GM12878 (cell line): ENCODE measurements around the gene ZNF511. TPM values are rescaled to one million over a fixed set of nuclear protein-coding genes. Genes with fewer than 3 reads are reported as not detected.

Source experiments
- ATAC-seq: fragments of 200-7000 bp; cut with Tn5 transposase; 3 replicates; pipeline ENCODE4 v1.9.1; 2020; ENCODE audit warnings: mild to moderate bottlenecking, moderate library complexity
- BruUV-seq: library from RNA; stranded (reverse); fragments of 400-500 nt; replicated peaks from 2 replicates; lab custom pipeline; 2021; lab: Mats Ljungman, UMichigan
- CTCF ChIA-PET: fragments of 300-600 bp; sonication (Branson Sonifier 250); formaldehyde crosslinking; extraction: SDS; loops from one replicate; lab custom pipeline; 2021; ENCODE audit warnings: inconsistent platforms; lab: Yijun Ruan, JAX
- POLR2A ChIA-PET: fragments of 350-600 bp; formaldehyde crosslinking; extraction: SDS; loops from one replicate; lab custom pipeline; 2021; ENCODE audit warnings: inconsistent platforms; lab: Charles Lee
- RAD21 ChIA-PET: fragments of 300-600 bp; sonication (Branson Sonifier 250); formaldehyde crosslinking; loops from one replicate; lab custom pipeline; 2023; ENCODE audit warnings: antibody characterized with exemption; ENCODE audit not compliant: unreplicated experiment; lab: Charles Lee
- SMC1A ChIA-PET: fragments of 300-600 bp; sonication (Branson Sonifier 250); formaldehyde crosslinking; loops from one replicate; lab custom pipeline; 2023; ENCODE audit not compliant: unreplicated experiment, uncharacterized antibody; lab: Charles Lee
- DNase-seq: peaks from one replicate; pipeline ENCODE4 v3.0.0-alpha.2; 2011; ENCODE audit warnings: low read depth, low spot score
- FAIRE-seq: peaks from 3 replicates; lab custom pipeline; 2011; peaks lifted over from hg19 to GRCh38; lab: Jason Lieb, UNC
- H2AFZ ChIP-seq: 2 replicates; pipeline ENCODE4 v1.6.0; 2011; ENCODE audit warnings: low read depth, low read length, control low read depth; ENCODE audit not compliant: control insufficient read depth
- H3K27ac ChIP-seq: 2 replicates; pipeline ENCODE4 v1.5.1; 2011; ENCODE audit warnings: control low read depth; ENCODE audit not compliant: control insufficient read depth, insufficient read depth
- H3K27me3 ChIP-seq, 2 experiments: replicated peaks in 1 of 2; 2 replicates each; pipeline versions ENCODE4 v1.6.0 to v1.6.1; 2011; ENCODE audit warnings: low read length in 1 of 2; ENCODE audit not compliant: control insufficient read depth in 2 of 2, insufficient read depth in 2 of 2
- H3K36me3 ChIP-seq, 2 experiments: 2 replicates each; pipeline ENCODE4 v1.5.1; 2011; ENCODE audit warnings: low read length in 1 of 2; ENCODE audit not compliant: control insufficient read depth in 2 of 2, insufficient read depth in 2 of 2
- H3K4me1 ChIP-seq: 2 replicates; pipeline ENCODE4 v1.6.1; 2011; ENCODE audit warnings: mild to moderate bottlenecking, low read length, moderate library complexity, mixed read lengths; ENCODE audit not compliant: control insufficient read depth, insufficient read depth
- H3K4me2 ChIP-seq: 2 replicates; pipeline ENCODE4 v1.6.0; 2011; ENCODE audit warnings: control low read depth; ENCODE audit not compliant: control insufficient read depth, insufficient read depth
- H3K4me3 ChIP-seq: fragments of 200-600 bp; sonication (generic); 2 replicates; pipeline ENCODE4 v1.5.1; 2016
- H3K79me2 ChIP-seq: 2 replicates; pipeline ENCODE4 v1.6.0; 2011; ENCODE audit warnings: low read length; ENCODE audit not compliant: control insufficient read depth, insufficient read depth
- H3K9ac ChIP-seq: 2 replicates; pipeline ENCODE4 v1.8.0; 2011; ENCODE audit warnings: low read length, control low read depth, mixed read lengths; ENCODE audit not compliant: control insufficient read depth, insufficient read depth
- H3K9me3 ChIP-seq: replicated peaks from 3 replicates; pipeline ENCODE4 v1.5.1; 2011; ENCODE audit warnings: mild to moderate bottlenecking, low read length; ENCODE audit not compliant: control insufficient read depth, insufficient read depth
- H4K20me1 ChIP-seq: 2 replicates; pipeline ENCODE4 v1.6.0; 2011; ENCODE audit not compliant: control insufficient read depth, insufficient read depth
- BCL11A ChIP-seq: IDR thresholded peaks from 2 replicates; pipeline ENCODE4 v1.6.1; 2011; ENCODE audit warnings: low read depth, low read length
- CTCF ChIP-seq, 3 experiments: IDR thresholded peaks in 2 of 3; conservative IDR thresholded peaks in 1 of 3; 2 replicates each; pipeline ENCODE4 v1.5.1; 2011; ENCODE audit warnings: low read depth in 3 of 3, low read length in 3 of 3, mild to moderate bottlenecking in 3 of 3, control low read depth in 2 of 3, moderate library complexity in 2 of 3, inconsistent platforms in 1 of 3, mixed read lengths in 1 of 3; ENCODE audit not compliant: control insufficient read depth in 2 of 3, insufficient read depth in 1 of 3; ENCODE audit errors: extremely low read depth in 1 of 3
- E2F8 ChIP-seq: fragments of 450-650 bp; IDR thresholded peaks from 2 replicates; pipeline ENCODE4 v1.6.1; 2018; ENCODE audit warnings: mild to moderate bottlenecking, low read depth, moderate library complexity; ENCODE audit not compliant: partially characterized antibody
- IKZF1 ChIP-seq: fragments of 450-650 bp; conservative IDR thresholded peaks from 2 replicates; pipeline ENCODE4 v1.6.1; 2017; ENCODE audit warnings: antibody characterized with exemption, mild to moderate bottlenecking
- IKZF2 ChIP-seq, 2 experiments: fragments of 450-650 bp; IDR thresholded peaks; 2 replicates each; pipeline ENCODE4 v1.6.1; 2017; ENCODE audit warnings: mild to moderate bottlenecking in 2 of 2, moderate library complexity in 2 of 2
- MXI1 ChIP-seq: fragments of 150-350 bp; IDR thresholded peaks from 2 replicates; pipeline ENCODE4 v1.6.1; 2011; ENCODE audit warnings: low read depth, mild to moderate bottlenecking, inconsistent platforms, low read length, improper control_type of control experiment
- RAD21 ChIP-seq: IDR thresholded peaks from 2 replicates; pipeline ENCODE4 v1.6.1; 2011; ENCODE audit warnings: mild to moderate bottlenecking, low read depth, low read length, moderate library complexity; ENCODE audit not compliant: insufficient read depth
- RFX5 ChIP-seq: IDR thresholded peaks from 2 replicates; pipeline ENCODE4 v1.6.1; 2011; ENCODE audit warnings: low read depth, low read length, improper control_type of control experiment
- SMAD1 ChIP-seq: fragments of 450-650 bp; IDR thresholded peaks from 2 replicates; pipeline ENCODE4 v1.6.1; 2018; ENCODE audit warnings: mild to moderate bottlenecking, low read depth; ENCODE audit not compliant: partially characterized antibody
- ZBTB4 ChIP-seq: fragments of 450-650 bp; formaldehyde crosslinking; IDR thresholded peaks from 2 replicates; pipeline ENCODE4 v1.4.0; 2022; ENCODE audit warnings: mild to moderate bottlenecking, moderate library complexity
- WGBS: methylation state at CpG from one replicate; pipeline ENCODE4 v1.1.6; 2016; ENCODE audit warnings: low lambda C conversion rate; ENCODE audit not compliant: insufficient replicate concordance, insufficient coverage; ENCODE audit errors: missing lambda C conversion rate; 5-methylcytosine and 5-hydroxymethylcytosine counted together
- in situ Hi-C: fragments of 300-500 bp; cut with MboI; formaldehyde crosslinking; loops from 9 replicates; pipeline ENCODE4 v1.14.3; 2018; ENCODE audit warnings: mixed read lengths
- intact Hi-C: fragments of 100-400 bp; cut with micrococcal nuclease; formaldehyde crosslinking; loops from one replicate; pipeline ENCODE4 v1.14.2; 2022; ENCODE audit not compliant: unreplicated experiment
- polyA plus RNA-seq, 11 experiments: library from polyadenylated mRNA; depleted of rRNA in 4 of 11; unstranded in 6 of 11; stranded (reverse) in 5 of 11; fragments of >200 nt; fragmentation: Nextera tagmentation in 4 of 11; fragmentation: Illumina TruSeq in 1 of 11; extraction: Ambion mirVana in 4 of 11; extraction: Trizol in 1 of 11; gene quantifications; 1 replicate in 1 of 11; 2 replicates in 10 of 11; pipeline versions ENCODE4 v1.2.1 to v1.2.3, GENCODE V29; 2011 to 2016; ENCODE audit warnings: inconsistent platforms in 2 of 11, missing spikeins in 2 of 11, low read depth in 1 of 11
- total RNA-seq, 4 experiments: library from RNA; depleted of rRNA in 3 of 4; stranded (reverse); fragments of >200 nt in 3 of 4; fragmentation: Illumina TruSeq in 1 of 4; extraction: Trizol in 1 of 4; gene quantifications; 2 replicates each; pipeline versions ENCODE4 v1.2.1 to v1.2.3, GENCODE V29; 2013 to 2021

Gene ZNF511
- total and polyA plus RNA-seq, 10 of the 15 experiments (the other 5 are each of a cell fraction or from before 2014, with no cell fraction given): 0.58 to 110 (median 32.0) TPM

- no peak for TF ChIP-seq ZBTB4 (CRISPR knock-in tag)
- no peak for TF ChIP-seq RAD21
- TF ChIP-seq, all 136 proteins: peak for 0
Measured at GRCh38 chr10:133272301-133272963, 36.3 kb upstream of the ZNF511 start (continued).

GRCh38 chr10:133272964-133273420 is 35.7 kb upstream of the ZNF511 start:
- 89% methylated on average over 19 of the region's 25 CpGs for WGBS
- intact Hi-C loops: no loop called here
- Histone ChIP-seq H3K27ac (no peak overlapping the region), H3K4me2 (no peak overlapping the region), H3K79me2 (peaks cover 23% of the 10 kb centered on the region), H3K4me1 (peaks cover 22% of the 10 kb centered on the region), H4K20me1 (no peaks in the 10 kb centered on the region; the same call in 1 of the 2 replicates), H3K27me3 (no peaks in the 10 kb centered on the region), H3K9ac (no peak overlapping the region), H2AFZ (no peak overlapping the region), H3K4me3 (no peak overlapping the region), H3K9me3 (no peaks in the 10 kb centered on the region), H3K36me3 (peaks cover 6 to 35% of the 10 kb centered on the region in 2 experiments)
- ATAC-seq (no peak), FAIRE-seq (no peak), DNase-seq (no peak)
- ChIA-PET RAD21 (no interaction called here), POLR2A (no interaction called here), CTCF (no interaction called here), SMC1A (no interaction called here)
- in situ Hi-C loops: no loop called here
- BruUV-seq: no TSS peak
- TF ChIP-seq IKZF1 (no peak), RFX5 (no peak), BCL11A (no peak), E2F8 (no peak), CTCF (IDR thresholded peaks at IDR 0.05 in 2 of 3, conservative IDR thresholded peaks at IDR 0.05 in 1 of 3; ENCODE audit: control insufficient read depth in 2 of 3, extremely low read depth in 1 of 3, insufficient read depth in 1 of 3, low read depth in 3 of 3, low read length in 3 of 3) (no peak), SMAD1 (no peak), IKZF2 (IDR thresholded peaks at IDR 0.05) (no peak), MXI1 (no peak)
